HCT116 (cell line): Measurements from ENCODE around the gene FAXDC2. TPM values are rescaled to one million over a fixed set of nuclear protein-coding genes. Genes with fewer than 3 reads are reported as not detected.
"Not testable (repeated sequence)": the region's sequence is repeated elsewhere in the genome, so short reads cannot be mapped to it uniquely, and the experiment has no call there.

Source experiments
- ATAC-seq: fragments of 200-7000 bp; cut with Tn5 transposase; 2 replicates; pipeline ENCODE4 v1.9.1; 2020; ENCODE audit warnings: mild to moderate bottlenecking, moderate library complexity
- BruUV-seq: library from RNA; stranded (reverse); fragments of 400-500 nt; replicated peaks from 2 replicates; lab custom pipeline; 2021; lab: Mats Ljungman, UMichigan
- CTCF ChIA-PET: fragments of 300-600 bp; sonication (Branson Sonifier 250); formaldehyde crosslinking; loops from one replicate; lab custom pipeline; 2021; ENCODE audit warnings: antibody characterized with exemption; lab: Charles Lee
- POLR2A ChIA-PET: fragments of 300-600, 350-600 bp; sonication (Branson Sonifier 250); formaldehyde crosslinking; loops from one replicate; lab custom pipeline; 2021; ENCODE audit warnings: antibody characterized with exemption; lab: Charles Lee
- RAD21 ChIA-PET, 2 experiments: fragments of 300-600 bp; sonication (Branson Sonifier 250); formaldehyde crosslinking; loops; one replicate each; lab custom pipeline; 2023; ENCODE audit warnings: low total read pairs in 2 of 2; ENCODE audit not compliant: uncharacterized antibody in 2 of 2, unreplicated experiment in 2 of 2, low non-redundant PET in 1 of 2; lab: Charles Lee
- DNase-seq: peaks from one replicate; pipeline ENCODE4 v3.0.0-alpha.2; 2010; ENCODE audit warnings: low read depth, low spot score
- H2AFZ ChIP-seq: fragments of 200-600 bp; shearing (Covaris generic), sonication (generic); 2 replicates; pipeline ENCODE4 v1.6.1; 2017; ENCODE audit warnings: low read depth, mixed run types, mixed read lengths, antibody characterized with exemption, low read length; ENCODE audit not compliant: poor library complexity, severe bottlenecking
- H3K27ac ChIP-seq: 2 replicates; pipeline ENCODE4 v1.5.1; 2012; ENCODE audit warnings: low read depth, low read length
- H3K27me3 ChIP-seq: fragments of 200-600 bp; sonication (generic); 2 replicates; pipeline ENCODE4 v1.6.1; 2016; ENCODE audit warnings: mixed run types, low read length, mixed read lengths; ENCODE audit not compliant: insufficient read depth
- H3K36me3 ChIP-seq, 2 experiments: fragments of 200-500 bp in 1 of 2; fragments of 200-600 bp in 1 of 2; sonication (Bioruptor generic) in 1 of 2; sonication (generic) in 1 of 2; 2 replicates each; pipeline versions ENCODE4 v1.5.1 to v1.6.1; 2014 to 2016; ENCODE audit warnings: low read length in 2 of 2, inconsistent platforms in 1 of 2, mixed read lengths in 1 of 2, mixed run types in 1 of 2; ENCODE audit not compliant: insufficient read depth in 2 of 2, control insufficient read depth in 1 of 2
- H3K4me1 ChIP-seq, 2 experiments: fragments of 200-600 bp in 1 of 2; sonication (generic) in 1 of 2; 2 replicates each; pipeline versions ENCODE4 v1.5.1 to v1.6.1; 2012 to 2017; ENCODE audit warnings: low read length in 2 of 2, inconsistent platforms in 1 of 2, mild to moderate bottlenecking in 1 of 2, mixed read lengths in 1 of 2, mixed run types in 1 of 2, moderate library complexity in 1 of 2; ENCODE audit not compliant: insufficient read depth in 2 of 2, control insufficient read depth in 1 of 2
- H3K4me2 ChIP-seq: fragments of 200-600 bp; sonication (generic); 2 replicates; pipeline ENCODE4 v1.6.1; 2017; ENCODE audit warnings: mixed run types, low read length, mixed read lengths
- H3K4me3 ChIP-seq, 2 experiments: fragments of 200-600 bp in 1 of 2; sonication (generic) in 1 of 2; replicated peaks in 1 of 2; 2 replicates each; pipeline ENCODE4 v1.5.1; 2011 to 2016; ENCODE audit warnings: low read length in 2 of 2, control low read depth in 1 of 2, low read depth in 1 of 2, mild to moderate bottlenecking in 1 of 2, mixed read lengths in 1 of 2, mixed run types in 1 of 2
- H3K79me2 ChIP-seq: fragments of 200-600 bp; sonication (generic); 2 replicates; pipeline ENCODE4 v1.6.1; 2017; ENCODE audit warnings: mild to moderate bottlenecking, mixed run types, low read length, moderate library complexity, mixed read lengths; ENCODE audit not compliant: insufficient read depth
- H3K9ac ChIP-seq: fragments of 200-600 bp; sonication (generic); 2 replicates; pipeline ENCODE4 v1.6.1; 2016; ENCODE audit warnings: low read length, mixed read lengths
- H3K9me2 ChIP-seq: fragments of 200-600 bp; sonication (generic), shearing (Covaris generic); 2 replicates; pipeline ENCODE4 v1.6.1; 2017; ENCODE audit warnings: mixed run types, mild to moderate bottlenecking, moderate library complexity; ENCODE audit not compliant: insufficient read depth
- H3K9me3 ChIP-seq, 2 experiments: fragments of 200-500 bp in 1 of 2; fragments of 200-600 bp in 1 of 2; sonication (Bioruptor generic) in 1 of 2; sonication (generic) in 1 of 2; 2 replicates each; pipeline ENCODE4 v1.6.1; 2014 to 2017; ENCODE audit warnings: low read length in 2 of 2, mixed read lengths in 2 of 2, inconsistent platforms in 1 of 2, low read depth in 1 of 2, mild to moderate bottlenecking in 1 of 2, mixed run types in 1 of 2, moderate library complexity in 1 of 2; ENCODE audit not compliant: control insufficient read depth in 1 of 2, insufficient read depth in 1 of 2
- H4K20me1 ChIP-seq: fragments of 200-600 bp; sonication (generic), shearing (Covaris generic); 2 replicates; pipeline ENCODE4 v1.6.1; 2017; ENCODE audit warnings: mixed run types, mild to moderate bottlenecking, moderate library complexity; ENCODE audit not compliant: insufficient read depth
- CEBPB ChIP-seq: IDR thresholded peaks from 2 replicates; pipeline ENCODE4 v1.6.1; 2012; ENCODE audit warnings: low read depth
- EGR1 ChIP-seq: IDR thresholded peaks from 2 replicates; pipeline ENCODE4 v1.6.1; 2012; ENCODE audit warnings: low read depth
- EZH2 ChIP-seq: fragments of 200-600 bp; sonication (generic); IDR thresholded peaks from 2 replicates; pipeline ENCODE4 v1.6.1; 2017; ENCODE audit warnings: antibody characterized with exemption, mixed run types
- EZH2phosphoT487 ChIP-seq: fragments of 200-600 bp; IDR thresholded peaks from 2 replicates; pipeline ENCODE4 v1.6.1; 2018; ENCODE audit warnings: antibody characterized with exemption, borderline replicate concordance
- FOSL1 ChIP-seq: IDR thresholded peaks from 2 replicates; pipeline ENCODE4 v1.6.1; 2012; ENCODE audit warnings: low read depth
- JUND ChIP-seq: IDR thresholded peaks from 2 replicates; pipeline ENCODE4 v1.6.1; 2012
- POLR2A ChIP-seq: IDR thresholded peaks from 2 replicates; pipeline ENCODE4 v1.7.0; 2011; ENCODE audit warnings: borderline replicate concordance; ENCODE audit not compliant: insufficient read depth, insufficient read length; ENCODE audit errors: extremely low read depth
- POLR2AphosphoS5 ChIP-seq: IDR thresholded peaks from 2 replicates; pipeline ENCODE4 v1.6.1; 2011; ENCODE audit warnings: mild to moderate bottlenecking, low read depth, low read length, moderate library complexity
- SIN3A ChIP-seq: IDR thresholded peaks from 2 replicates; pipeline ENCODE4 v1.6.1; 2012; ENCODE audit warnings: low read depth
- SP1 ChIP-seq: IDR thresholded peaks from 2 replicates; pipeline ENCODE4 v1.6.1; 2012; ENCODE audit warnings: low read depth
- SRF ChIP-seq: IDR thresholded peaks from 2 replicates; pipeline ENCODE4 v1.6.1; 2012; ENCODE audit warnings: low read depth
- ZFX ChIP-seq: fragments of 450-650 bp; IDR thresholded peaks from 2 replicates; pipeline ENCODE4 v1.6.1; 2017
- ZNF274 ChIP-seq: fragments of 200-500 bp; sonication (Bioruptor generic); IDR thresholded peaks from 2 replicates; pipeline ENCODE4 v1.6.1; 2014; ENCODE audit warnings: mild to moderate bottlenecking, low read depth, low read length, inconsistent platforms
- intact Hi-C: fragments of 100-400 bp; cut with micrococcal nuclease; formaldehyde crosslinking; loops from 2 replicates; pipeline ENCODE4 v1.10.0; 2022
- total RNA-seq: library from RNA; stranded (reverse); gene quantifications from one replicate; pipeline ENCODE4 v1.2.1, GENCODE V29; 2021; ENCODE audit not compliant: unreplicated experiment
- TF ChIP-seq, protein P1 (sequence below): IDR thresholded peaks from 2 replicates; pipeline ENCODE4 v1.6.1; 2012

FAXDC2 gene
- total RNA-seq, 1 experiment from 2014 or later: 0.22 TPM

DNA sequence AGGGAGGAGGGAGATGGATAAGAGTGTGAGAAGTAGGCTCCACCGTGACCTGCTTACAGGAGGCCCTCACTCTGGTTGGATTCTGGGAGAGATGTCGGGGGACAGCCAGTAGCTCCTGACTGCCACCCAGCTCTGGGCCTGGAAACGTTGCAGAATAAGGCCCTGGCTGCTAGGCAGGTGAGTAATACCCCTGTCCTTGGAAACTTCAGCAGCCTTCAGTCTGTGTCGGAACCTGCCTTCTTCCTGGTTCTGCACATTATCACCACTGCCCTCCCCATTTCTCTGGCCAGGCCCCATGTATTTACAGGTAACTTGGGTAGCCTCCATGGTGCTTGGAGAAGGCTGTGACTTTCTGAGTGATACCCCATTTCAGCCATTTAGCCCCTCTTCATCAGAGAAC, 26.8 kb downstream of the FAXDC2 start:
- DNase-seq: no peak
- no peak overlapping the region for H2AFZ ChIP-seq
- no peak overlapping the region for H3K4me3 ChIP-seq
- no TSS peak for BruUV-seq
- H3K4me1 ChIP-seq: peaks cover 11 to 13% of the 10 kb centered on the region in 2 experiments
- no peaks in the 10 kb centered on the region for H3K27me3 ChIP-seq
- H3K9ac ChIP-seq: no peak overlapping the region
- POLR2A ChIA-PET: no interaction called here
- ATAC-seq: no peak
- H4K20me1 ChIP-seq: no peaks in the 10 kb centered on the region
- H3K9me2 ChIP-seq: no peaks in the 10 kb centered on the region
- H3K36me3 ChIP-seq: peaks cover 0 to 5% of the 10 kb centered on the region in 2 experiments; a peak in 1 of 4 replicates
- no peaks in the 10 kb centered on the region for H3K9me3 ChIP-seq
- no peak for TF ChIP-seq CEBPB
- no peak for TF ChIP-seq POLR2AphosphoS5
- no peak for TF ChIP-seq EGR1
- no peak for TF ChIP-seq JUND
- no peak for TF ChIP-seq SIN3A
- TF ChIP-seq, protein P1, sequence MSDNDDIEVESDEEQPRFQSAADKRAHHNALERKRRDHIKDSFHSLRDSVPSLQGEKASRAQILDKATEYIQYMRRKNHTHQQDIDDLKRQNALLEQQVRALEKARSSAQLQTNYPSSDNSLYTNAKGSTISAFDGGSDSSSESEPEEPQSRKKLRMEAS: no peak
- TF ChIP-seq ZFX: no peak; the same call in 1 of the 2 replicates
- TF ChIP-seq EZH2: no peak
- no peak for TF ChIP-seq POLR2A
- no peak for TF ChIP-seq FOSL1
- TF ChIP-seq ZNF274: no peak
- TF ChIP-seq EZH2phosphoT487: no peak
- no peak for TF ChIP-seq SRF
- TF ChIP-seq SP1: no peak
- TF ChIP-seq, all 23 proteins: peak for 0
- no peaks in the 10 kb centered on the region for H3K79me2 ChIP-seq
- CTCF ChIA-PET: no interaction called here
- intact Hi-C loops: no loop called here
- no peak overlapping the region for H3K4me2 ChIP-seq
- H3K27ac ChIP-seq: no peak overlapping the region
- RAD21 ChIA-PET: no interaction called here

DNA sequence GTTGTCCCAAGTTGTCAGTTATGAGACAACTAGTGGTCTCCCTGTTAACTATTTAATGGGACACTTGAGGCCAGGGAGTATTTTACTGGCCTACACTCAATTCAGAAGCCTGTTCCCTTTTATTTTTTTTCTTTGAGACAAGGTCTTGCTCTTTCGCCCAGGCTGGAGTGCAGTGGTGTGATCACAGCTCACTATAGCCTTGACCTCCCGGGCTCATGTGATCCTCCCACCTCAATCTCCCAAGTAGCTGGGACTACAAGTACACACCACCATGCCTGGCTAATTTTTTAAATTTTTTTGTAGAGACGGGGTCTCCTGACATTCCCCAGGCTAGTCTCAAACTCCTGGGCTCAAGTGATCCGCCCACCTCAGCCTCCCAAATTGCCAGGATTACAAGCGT, 27.5 kb downstream of the FAXDC2 start:
- H3K9me2 ChIP-seq, H3K9me3 ChIP-seq, H3K79me2 ChIP-seq, BruUV-seq, RAD21 ChIA-PET, CTCF ChIA-PET, H3K4me1 ChIP-seq, H3K9ac ChIP-seq, H3K27me3 ChIP-seq, H2AFZ ChIP-seq, H4K20me1 ChIP-seq, POLR2A ChIA-PET, ATAC-seq, H3K36me3 ChIP-seq, H3K27ac ChIP-seq, H3K4me2 ChIP-seq, H3K4me3 ChIP-seq, intact Hi-C loops, DNase-seq: not testable (repeated sequence)
